HG03378 (cell line): ENCODE measurements around the gene GPR171.

ENCODE experiments used
- ATAC-seq: cut with Tn5 transposase; IDR thresholded peaks from one replicate; pipeline ENCODE4 v1.9.1; 2021; ENCODE audit warnings: mild to moderate bottlenecking, moderate library complexity; ENCODE audit not compliant: unreplicated experiment

Gene GPR171

GRCh38 chr3:151214459-151214858 lies 11.4 kb upstream of the GPR171 start:
- ATAC-seq = no peak

DNA sequence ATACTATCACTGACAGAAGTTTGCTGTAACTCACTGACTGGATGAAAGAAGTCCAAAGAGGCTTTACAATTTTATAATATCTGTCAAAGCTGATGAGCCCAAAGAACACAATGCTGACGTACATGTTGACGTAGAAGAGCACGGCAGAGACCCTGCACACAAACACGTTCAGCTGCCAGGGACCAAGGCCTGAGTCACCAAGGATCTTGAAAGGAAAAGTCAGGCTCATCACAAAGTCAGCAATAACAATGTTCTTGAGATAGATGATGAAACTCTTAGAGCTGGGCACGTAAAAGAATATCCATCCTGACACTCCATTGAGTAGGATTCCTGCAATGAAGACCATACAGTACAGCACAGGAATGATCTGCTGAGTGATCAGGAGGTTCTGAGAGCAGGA lies 10.9 kb upstream of the GPR171 start:
- no peak for ATAC-seq

DNA sequence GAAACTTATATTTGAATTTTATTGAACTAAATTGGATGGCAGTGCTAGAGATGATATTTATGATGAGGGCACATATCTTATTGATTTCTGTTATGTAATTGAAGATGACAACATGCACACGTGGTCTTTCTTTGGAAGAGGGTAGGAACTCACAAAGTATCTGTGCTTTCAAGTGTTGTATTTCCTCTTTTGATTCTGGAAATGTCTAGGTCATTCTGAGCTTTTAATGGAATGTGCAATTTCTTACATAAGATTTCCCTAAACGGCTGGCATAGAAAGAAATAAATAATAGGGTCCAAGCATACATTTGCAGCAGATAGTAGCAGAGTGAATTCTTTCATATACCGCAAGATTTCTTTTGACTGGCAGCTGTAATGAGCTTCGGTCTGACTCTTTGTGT lies 10.1 kb upstream of the GPR171 start:
- no peak for ATAC-seq

DNA sequence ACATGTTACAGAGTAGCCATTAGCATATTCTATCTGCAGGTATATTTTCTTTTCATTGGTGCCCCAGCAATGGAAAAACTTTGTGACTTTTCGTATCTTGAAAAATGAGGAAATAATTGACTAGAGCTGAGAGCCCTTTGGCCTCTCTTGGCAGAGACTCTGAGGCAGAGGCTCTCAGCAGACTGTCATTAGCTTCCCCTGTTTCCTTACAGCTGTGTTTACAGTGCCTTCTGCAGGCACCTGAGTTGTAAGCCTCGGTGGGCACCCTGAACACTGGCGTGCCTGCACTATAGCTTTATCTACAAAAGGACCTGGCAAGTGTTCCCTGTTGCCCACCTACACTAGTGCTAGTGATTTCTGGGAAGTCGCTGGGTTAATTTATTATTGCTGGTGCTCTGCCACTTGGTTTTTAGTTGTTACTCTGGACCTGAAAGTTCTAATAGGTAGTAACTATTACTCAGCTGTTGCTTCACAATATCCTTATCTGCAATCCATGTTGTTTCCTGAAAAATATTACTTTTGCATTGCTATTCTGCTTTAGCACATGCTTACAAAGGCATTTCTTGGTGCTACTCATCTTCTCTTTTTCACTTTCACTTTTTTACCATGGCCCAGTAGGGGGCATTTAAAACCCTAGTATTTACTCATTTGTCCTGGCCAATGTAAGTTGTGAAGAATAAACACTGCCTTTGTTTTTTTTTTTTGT lies 7.8 kb upstream of the GPR171 start:
- ATAC-seq = no peak

DNA sequence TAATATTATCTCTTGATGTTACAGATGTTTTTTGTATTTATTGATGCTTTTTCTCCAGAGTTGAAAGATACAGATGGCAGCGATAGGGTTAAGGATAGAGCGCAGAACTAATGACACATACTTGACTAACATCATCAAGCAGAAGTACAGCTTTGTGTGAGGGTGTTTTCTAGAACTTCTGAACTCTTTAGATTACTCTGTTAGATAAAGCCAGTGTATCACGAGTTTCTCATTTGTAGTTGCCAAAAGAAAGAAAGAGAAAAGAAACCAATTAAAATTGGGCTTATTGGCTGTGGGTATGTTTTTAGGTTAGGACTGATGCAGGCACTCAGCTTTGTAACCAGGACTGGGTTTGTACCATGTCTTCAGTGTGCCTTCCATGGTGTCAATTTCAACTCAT lies 6.6 kb upstream of the GPR171 start:
- no peak for ATAC-seq

DNA sequence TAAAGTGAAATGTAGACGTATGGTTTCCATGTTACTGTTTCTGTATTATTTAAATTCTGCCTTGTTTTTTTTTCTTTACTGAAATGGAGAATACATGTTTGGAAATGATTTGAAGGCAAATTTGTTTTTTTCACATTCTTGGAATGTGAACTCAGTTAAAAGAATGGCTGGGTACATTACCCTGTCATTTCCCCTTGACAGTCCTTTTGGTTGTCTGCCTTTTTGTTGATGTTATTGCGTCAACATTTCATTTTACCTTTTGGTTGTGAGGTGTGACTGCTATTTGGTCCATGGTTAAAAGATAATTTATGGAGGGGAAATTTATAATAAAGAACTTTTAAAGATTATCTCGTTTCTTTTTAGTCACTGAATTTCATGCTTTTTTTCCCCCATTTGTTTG lies 3.2 kb upstream of the GPR171 start:
- no peak for ATAC-seq

DNA sequence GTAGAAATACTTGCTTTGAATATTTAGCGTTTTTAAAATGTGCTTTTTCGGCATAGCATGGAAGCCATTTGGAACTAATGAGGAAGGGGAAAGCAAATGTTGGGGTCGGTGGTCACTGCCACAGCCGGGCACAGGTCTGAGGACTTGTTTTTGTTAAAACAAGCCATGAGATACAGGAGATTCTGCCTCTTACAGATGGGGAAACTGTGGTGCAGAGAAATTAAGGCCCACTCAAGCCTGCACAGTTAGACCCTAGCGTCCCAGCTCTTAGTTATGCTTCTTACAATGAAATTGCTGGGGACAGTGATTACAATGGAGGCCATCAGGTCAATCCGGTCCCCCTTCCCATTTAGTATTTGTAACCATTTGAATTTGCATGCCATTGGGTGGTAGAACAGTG lies 2.5 kb upstream of the GPR171 start:
- no peak for ATAC-seq

DNA sequence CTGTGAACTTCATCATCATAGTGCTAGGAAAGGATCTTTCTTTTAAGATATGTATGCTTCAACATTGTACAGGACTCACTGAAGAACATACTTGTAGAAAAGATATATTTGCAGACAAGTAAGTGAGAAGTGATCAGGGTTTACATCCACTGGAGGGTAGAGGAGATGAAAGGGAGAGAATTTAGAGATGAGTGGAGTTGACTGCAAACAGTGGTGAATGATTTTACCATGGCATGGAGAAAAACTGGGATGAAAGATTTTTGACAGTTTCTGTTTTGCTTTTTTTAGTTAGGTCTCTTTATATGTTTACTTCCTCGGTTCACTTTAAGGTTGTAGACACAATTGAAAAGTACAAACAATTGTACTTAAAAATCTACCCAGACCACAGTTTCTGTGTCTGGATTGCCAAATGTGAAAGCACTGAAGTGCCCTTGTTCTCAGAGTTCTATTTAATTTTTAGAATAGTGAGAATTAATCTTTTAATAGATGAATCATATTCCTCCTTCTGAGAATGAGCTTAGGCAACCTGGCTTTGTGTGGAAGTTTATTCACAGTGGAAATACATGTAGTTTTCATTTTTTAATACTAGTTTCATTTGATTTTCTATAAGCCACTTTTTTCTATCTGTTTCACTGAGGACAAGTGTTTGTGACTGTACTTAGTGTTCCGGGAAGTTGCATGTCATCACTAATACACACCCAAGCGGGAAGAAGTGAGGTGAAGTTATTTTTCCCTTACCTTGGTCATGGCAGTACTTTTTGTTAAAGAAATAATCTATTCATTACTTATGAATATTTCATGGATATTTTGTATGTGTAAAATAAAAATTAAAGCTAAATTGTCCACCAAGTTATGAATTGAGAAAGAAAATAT lies 1.8 kb upstream of the GPR171 start:
- ATAC-seq = no peak

DNA sequence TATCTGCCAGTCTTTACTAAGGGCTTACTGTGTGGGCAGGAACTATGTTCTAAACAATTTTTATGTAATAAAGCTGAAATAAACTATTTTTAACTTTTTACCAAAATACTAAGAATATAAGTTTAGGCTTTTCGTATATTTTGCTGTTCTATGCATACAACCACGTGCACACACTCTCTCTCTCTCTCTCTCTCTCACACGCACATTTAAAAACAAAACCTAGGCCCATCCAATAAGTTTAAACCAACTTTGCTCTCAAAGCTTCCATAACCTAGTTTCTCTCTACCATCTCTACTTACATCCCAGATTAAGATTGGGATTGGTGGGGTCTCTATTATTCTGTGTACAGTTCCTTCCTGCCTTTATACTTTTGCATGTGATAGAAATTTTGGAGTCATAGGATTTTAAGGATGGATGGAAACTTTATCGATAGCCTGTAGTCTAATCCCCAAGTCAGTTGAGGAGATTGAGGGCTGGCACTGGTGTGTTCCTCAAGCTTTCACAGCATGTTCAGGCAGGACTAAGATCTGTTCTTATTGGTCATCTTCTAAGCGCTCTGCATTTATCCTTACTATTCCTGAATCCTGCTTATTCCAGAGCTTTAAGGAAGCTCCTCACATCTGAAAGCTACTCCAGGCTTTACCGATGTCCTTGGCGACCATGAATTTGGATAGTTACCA lies 1.8 kb downstream of the GPR171 start:
- no peak for ATAC-seq

GRCh38 chr3:151200586-151200985 lies 2.4 kb downstream of the GPR171 start:
- ATAC-seq = no peak

- no peak for ATAC-seq
Measured at GRCh38 chr3:151199554-151200438, 3.2 kb downstream of the GPR171 start.

DNA sequence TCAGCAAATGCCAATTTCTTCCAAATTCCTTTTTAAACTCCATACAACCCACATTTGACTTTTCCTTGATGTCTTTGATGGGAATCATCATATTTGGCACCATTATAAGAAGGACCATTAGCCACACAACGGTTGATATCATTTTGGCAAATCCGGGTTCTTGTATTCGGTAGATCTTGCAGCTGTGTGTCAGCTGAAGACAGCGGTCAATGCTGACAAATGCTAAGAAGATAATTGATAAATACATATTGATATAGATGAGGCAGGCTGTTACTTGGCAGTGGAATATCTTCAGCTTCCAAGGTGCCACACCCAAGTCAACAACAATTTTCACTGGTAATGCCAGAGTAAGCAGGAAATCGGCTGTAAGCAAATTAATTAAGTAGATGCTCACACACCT lies 4.2 kb downstream of the GPR171 start:
- ATAC-seq = no peak

DNA sequence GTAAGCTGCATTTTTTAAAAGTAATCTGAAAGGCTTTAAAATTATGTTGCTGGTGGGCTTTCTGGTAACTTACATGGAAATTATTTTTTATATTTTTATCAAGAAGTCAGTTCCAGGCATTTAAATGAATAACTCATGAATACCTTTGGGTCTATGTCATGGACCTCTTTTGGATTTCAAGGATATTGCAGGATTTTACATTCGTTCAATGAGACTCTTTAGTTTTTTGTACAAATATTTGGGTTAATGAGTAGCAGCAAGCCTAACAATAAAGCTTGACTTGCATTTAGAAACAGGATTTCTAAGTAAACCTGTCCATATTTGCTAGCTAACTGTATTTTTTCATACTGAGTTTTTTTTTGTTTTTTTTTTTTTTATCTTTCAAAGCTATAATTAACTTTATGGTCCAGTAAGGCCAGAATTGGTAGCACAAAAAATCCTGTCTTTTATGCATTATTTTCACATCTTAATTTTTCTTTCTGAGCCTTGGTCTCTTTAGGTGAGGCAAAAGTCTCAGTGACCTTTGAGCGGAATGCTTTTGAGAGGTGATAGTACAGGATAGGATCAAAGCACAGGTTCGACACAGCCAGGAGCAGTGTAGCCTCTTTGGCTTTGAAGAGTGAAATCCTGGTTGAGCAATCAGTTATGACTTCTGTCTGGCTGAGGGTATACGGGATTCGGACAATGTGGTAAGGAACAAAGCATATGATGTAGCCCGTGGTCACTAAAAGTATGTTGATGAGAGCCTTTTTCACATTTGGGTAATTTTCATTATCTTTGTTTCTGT lies 4.8 kb downstream of the GPR171 start:
- ATAC-seq = no peak

DNA sequence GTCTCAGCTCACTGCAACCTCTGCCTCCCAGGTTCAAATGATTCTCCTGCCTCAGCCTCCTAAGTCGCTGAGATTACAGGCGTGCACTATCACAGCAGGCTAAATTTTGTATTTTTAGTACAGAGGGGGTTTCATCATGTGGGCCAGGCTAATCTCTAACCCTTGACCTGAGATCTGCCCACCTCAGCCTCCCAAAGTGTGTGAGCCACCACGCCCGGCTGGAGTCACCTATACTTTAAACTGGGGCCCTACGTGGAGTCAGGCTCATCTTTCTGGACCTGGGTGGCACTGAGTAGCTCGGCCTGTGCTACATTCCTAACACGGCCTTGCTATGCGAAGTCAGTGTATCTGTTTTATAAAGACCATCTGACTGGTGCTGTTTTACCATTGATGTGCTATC lies 5.8 kb downstream of the GPR171 start:
- no peak for ATAC-seq

- ATAC-seq = no peak
Measured at GRCh38 chr3:151196434-151196833, 6.6 kb downstream of the GPR171 start.

- ATAC-seq = no peak
Measured at GRCh38 chr3:151195826-151196225, 7.2 kb downstream of the GPR171 start.

- ATAC-seq = no peak
Measured at GRCh38 chr3:151192545-151192944, 10.5 kb downstream of the GPR171 start.

DNA sequence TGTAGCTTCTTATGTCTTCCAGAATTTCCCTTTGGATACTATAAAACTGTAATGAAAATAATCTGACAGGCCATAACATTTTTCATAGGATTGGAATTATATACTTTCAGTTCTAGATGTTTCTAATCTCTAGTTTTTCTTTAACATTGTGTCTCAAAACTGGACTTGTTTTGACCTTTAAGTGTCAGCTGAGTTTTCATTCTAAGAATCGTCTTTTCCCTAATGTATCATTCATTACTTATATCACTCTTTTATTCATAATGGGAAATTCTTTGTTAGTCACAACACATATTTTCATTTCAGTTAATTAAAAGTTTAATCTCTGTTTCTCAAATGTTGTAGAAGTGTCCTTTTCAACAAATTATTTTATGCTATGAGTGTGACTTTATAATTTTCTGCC lies 11.9 kb downstream of the GPR171 start:
- no peak for ATAC-seq

DNA sequence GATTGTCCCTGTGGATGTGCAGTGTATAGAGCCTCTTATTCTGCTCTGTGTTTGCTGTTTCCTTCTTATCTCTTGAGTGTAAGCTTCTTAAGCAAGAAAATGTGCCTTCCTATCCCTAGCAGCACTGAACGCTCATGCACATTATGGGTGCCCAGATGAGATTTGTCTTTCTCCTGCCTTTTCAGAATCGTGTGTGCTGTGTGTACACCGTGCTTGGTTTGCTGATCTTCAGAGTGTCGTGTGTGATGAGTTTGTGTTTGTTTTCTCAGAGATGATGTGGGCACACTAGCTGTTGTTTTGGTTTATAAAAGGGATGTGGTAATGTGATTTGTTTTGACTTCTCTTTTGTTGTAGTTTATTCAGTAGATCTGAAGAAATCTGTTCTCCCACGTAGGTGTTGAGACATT lies 19.7 kb downstream of the GPR171 start:
- no peak for ATAC-seq
